NCI-H226 (cell line): ENCODE measurements around the gene RPS27.
"Not testable (repeated sequence)": the region's sequence is repeated elsewhere in the genome, so short reads cannot be mapped to it uniquely, and the experiment has no call there.

ENCODE experiments used
- DNase-seq: peaks from one replicate; pipeline ENCODE4 v3.0.0-alpha.2; 2015

Gene RPS27

GRCh38 chr1:153987621-153988020 lies 2.9 kb upstream of the RPS27 start:
- no peak for DNase-seq

GRCh38 chr1:153991151-153991630 lies 629 bp downstream of the RPS27 start:
- DNase-seq = no peak

- no peak for DNase-seq
These were observed 1.2 kb downstream of the RPS27 start for GRCh38 chr1:153991806-153992205.

GRCh38 chr1:153995202-153995601 lies 4.6 kb downstream of the RPS27 start:
- DNase-seq = no peak

GRCh38 chr1:153995640-153996039 lies 5.1 kb downstream of the RPS27 start:
- no peak for DNase-seq

- DNase-seq = not testable (repeated sequence)
These were observed 6.3 kb downstream of the RPS27 start for GRCh38 chr1:153996882-153997281.

GRCh38 chr1:154000420-154000819 lies 9.9 kb downstream of the RPS27 start:
- no peak for DNase-seq

- no peak for DNase-seq
These were observed 15.6 kb downstream of the RPS27 start for GRCh38 chr1:154006136-154006535.

- DNase-seq = no peak
These were observed 21.6 kb downstream of the RPS27 start for GRCh38 chr1:154012129-154012528.

- DNase-seq = not testable (repeated sequence)
These were observed 22.0 kb downstream of the RPS27 start for GRCh38 chr1:154012543-154012942.

- no peak for DNase-seq
These were observed 23.8 kb downstream of the RPS27 start for GRCh38 chr1:154014154-154014907.

- DNase-seq = no peak
These were observed 28.7 kb downstream of the RPS27 start for GRCh38 chr1:154019269-154019668.

GRCh38 chr1:154019940-154020339 lies 29.4 kb downstream of the RPS27 start:
- no peak for DNase-seq

GRCh38 chr1:154033697-154034096 lies 43.1 kb downstream of the RPS27 start:
- DNase-seq = not testable (repeated sequence)
